KOPT-K1 (cell line): Measurements from ENCODE around the gene OPTN.
"Not testable (repeated sequence)": the region's sequence is repeated elsewhere in the genome, so short reads cannot be mapped to it uniquely, and the experiment has no call there.

Experiments used
- H3K27ac ChIP-seq: fragments of 200-600 bp; sonication (generic); 2 replicates; pipeline ENCODE4 v1.5.1; 2016; ENCODE audit warnings: antibody characterized with exemption, mild to moderate bottlenecking, low read depth, low read length; ENCODE audit not compliant: poor library complexity, severe bottlenecking
- H3K36me3 ChIP-seq: fragments of 200-600 bp; sonication (generic); 2 replicates; pipeline ENCODE4 v1.5.1; 2017; ENCODE audit warnings: antibody characterized with exemption, mild to moderate bottlenecking, low read length, moderate library complexity; ENCODE audit not compliant: insufficient read depth
- H3K9me3 ChIP-seq: fragments of 200-600 bp; sonication (generic); 2 replicates; pipeline ENCODE4 v1.5.1; 2017; ENCODE audit warnings: antibody characterized with exemption, low read length, mild to moderate bottlenecking; ENCODE audit not compliant: insufficient read depth, poor library complexity, severe bottlenecking

The OPTN gene

GRCh38 chr10:13079776-13080050 lies 20.2 kb upstream of the OPTN start:
- Histone ChIP-seq H3K27ac (no peak overlapping the region), H3K36me3 (no peaks in the 10 kb centered on the region), H3K9me3 (peaks cover 32% of the 10 kb centered on the region)

DNA sequence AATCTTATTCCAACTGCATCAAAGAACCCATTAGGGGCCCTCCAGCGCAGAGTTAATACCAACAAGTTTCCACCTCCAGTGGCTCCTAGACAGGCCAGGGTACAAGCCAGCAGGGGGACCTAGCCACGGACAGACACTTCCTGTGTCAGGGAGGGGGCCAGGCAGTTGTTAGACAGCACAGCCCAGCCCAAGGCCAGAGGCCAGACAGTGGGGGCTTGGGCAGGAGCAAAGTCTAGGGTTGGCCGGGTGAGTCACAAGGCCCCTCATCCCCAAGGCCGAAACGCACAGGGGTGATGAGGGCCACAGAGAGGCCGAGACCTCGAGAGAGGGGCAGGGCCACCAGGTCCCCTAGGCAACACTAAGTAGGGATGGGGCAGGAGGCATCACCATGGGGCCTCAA lies 19.3 kb upstream of the OPTN start:
- no peak overlapping the region for H3K27ac ChIP-seq
- H3K9me3 ChIP-seq, result peaks cover 38% of the 10 kb centered on the region
- H3K36me3 ChIP-seq, result no peaks in the 10 kb centered on the region

DNA sequence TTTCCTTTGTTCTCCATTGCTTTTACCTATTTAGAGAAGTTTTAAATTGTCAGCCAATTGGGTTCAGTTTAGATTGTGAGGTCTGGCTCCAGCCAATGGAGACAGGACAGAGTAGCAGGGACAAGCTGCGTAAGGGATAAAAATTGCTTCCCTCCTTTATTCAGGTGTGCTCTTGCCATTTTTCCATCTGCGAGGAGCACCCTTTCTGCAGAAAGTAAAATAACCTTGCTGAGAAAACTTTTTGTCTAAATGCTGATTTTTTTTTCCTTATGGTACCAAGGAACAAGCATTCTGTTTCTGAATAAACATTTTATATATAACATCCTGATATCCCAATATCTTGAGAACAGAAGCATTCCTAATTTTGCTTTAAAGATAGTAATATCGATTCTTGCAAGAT lies 16.3 kb upstream of the OPTN start:
- peaks cover 38% of the 10 kb centered on the region for H3K9me3 ChIP-seq
- H3K27ac ChIP-seq, result not testable (repeated sequence)

DNA sequence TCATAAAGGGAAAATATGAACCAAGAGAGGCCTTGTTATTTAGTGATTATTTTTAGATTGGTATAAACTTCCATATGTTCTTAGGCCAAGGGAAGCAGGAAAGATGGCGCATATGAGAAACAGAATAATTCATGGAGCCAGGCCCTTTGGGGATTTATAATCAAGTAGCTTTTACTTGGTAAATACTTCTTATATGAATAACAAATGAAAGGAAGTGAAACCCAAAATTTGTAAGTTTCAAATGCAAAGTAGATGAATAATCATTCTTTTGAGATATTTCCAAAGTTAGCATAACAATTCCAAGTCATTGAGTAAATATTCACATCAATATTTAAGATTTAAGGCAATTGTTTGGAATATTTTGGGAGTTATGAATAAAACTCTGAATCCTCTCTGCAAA lies 13.9 kb upstream of the OPTN start:
- H3K27ac ChIP-seq, result no peak overlapping the region
- H3K9me3 ChIP-seq, result peaks cover 25% of the 10 kb centered on the region
- no peaks in the 10 kb centered on the region for H3K36me3 ChIP-seq

More for the DNA sequence above, 16.3 kb upstream of the OPTN start:
- not testable (repeated sequence) for H3K36me3 ChIP-seq

GRCh38 chr10:13087601-13087985 lies 12.4 kb upstream of the OPTN start:
- H3K36me3 ChIP-seq, result no peaks in the 10 kb centered on the region
- H3K27ac ChIP-seq, result no peak overlapping the region
- peaks cover 25% of the 10 kb centered on the region for H3K9me3 ChIP-seq

DNA sequence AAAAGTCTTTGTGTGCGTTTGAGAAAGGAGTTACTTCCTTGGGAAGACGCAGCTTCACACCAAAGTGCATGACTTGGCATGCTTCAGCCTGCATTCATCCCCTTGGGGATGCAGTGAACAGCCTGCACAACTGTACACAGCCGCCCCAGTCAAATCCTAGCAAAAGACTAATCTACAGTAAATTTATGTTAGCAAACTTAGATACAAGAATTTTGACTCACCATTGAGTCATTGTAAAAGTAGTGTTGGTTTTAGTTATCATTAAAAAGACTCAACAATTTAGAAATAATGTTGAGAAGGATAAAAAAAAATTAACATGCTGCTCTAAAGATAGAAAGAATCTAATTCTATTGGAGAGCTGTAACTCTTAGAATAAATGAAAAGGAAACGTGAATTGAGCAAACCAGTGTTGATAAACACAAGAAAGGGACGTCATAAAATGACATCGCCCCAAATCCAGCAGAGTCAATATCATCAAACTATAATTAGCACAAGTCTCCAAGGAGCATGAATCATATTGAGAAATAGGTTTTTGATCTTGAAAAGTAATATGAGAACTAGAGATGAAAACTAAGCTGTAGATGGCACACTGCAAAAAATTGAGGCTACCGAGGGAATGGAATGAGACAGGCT lies 11.9 kb upstream of the OPTN start:
- Histone ChIP-seq H3K27ac (no peak overlapping the region), H3K36me3 (no peaks in the 10 kb centered on the region), H3K9me3 (peaks cover 27% of the 10 kb centered on the region)

DNA sequence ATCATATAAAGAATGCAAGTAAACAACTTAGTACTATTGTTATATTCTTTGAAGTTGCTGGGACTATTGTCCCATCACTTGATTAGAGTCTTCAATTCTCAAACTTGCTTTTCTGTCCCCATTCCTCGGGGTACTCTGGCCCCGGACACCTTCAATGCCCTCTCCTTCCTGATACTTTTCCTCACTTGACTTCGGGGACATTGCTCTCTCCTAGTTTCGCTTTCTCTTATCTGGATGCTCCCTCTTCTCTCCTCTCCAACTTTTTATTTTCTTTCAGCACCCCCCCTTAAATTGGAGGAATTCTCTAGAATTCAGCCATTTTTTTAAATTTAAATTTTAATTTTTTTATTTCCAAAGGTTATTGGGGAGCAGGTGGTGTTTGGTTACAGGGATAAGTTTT lies 10.6 kb upstream of the OPTN start:
- no peaks in the 10 kb centered on the region for H3K36me3 ChIP-seq
- no peak overlapping the region for H3K27ac ChIP-seq
- peaks cover 17% of the 10 kb centered on the region for H3K9me3 ChIP-seq

DNA sequence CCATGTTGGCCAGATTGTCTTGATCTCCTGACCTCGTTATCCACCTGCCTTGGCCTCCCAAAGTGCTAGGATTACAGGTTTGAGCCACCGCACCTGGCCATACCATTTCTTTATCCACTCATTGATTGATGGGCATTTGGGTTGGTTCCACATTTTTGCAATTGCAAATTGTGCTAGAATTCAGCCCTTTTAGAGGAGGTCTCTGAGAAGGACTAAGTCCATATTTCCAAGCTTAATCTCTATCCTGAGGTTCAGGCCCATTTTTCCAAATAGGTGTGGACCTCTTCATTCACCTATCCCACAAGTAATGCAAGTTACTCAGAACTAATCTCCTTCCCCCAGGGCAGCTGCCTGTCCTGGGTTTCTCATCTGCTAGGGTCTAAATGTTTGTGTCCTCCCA lies 9.7 kb upstream of the OPTN start:
- no peak overlapping the region for H3K27ac ChIP-seq
- peaks cover 8% of the 10 kb centered on the region for H3K9me3 ChIP-seq
- H3K36me3 ChIP-seq, result no peaks in the 10 kb centered on the region

- Histone ChIP-seq H3K9me3 (peaks cover 7% of the 10 kb centered on the region), H3K27ac (no peak overlapping the region), H3K36me3 (no peaks in the 10 kb centered on the region)
These were observed 8.2 kb upstream of the OPTN start for GRCh38 chr10:13091801-13092200.

DNA sequence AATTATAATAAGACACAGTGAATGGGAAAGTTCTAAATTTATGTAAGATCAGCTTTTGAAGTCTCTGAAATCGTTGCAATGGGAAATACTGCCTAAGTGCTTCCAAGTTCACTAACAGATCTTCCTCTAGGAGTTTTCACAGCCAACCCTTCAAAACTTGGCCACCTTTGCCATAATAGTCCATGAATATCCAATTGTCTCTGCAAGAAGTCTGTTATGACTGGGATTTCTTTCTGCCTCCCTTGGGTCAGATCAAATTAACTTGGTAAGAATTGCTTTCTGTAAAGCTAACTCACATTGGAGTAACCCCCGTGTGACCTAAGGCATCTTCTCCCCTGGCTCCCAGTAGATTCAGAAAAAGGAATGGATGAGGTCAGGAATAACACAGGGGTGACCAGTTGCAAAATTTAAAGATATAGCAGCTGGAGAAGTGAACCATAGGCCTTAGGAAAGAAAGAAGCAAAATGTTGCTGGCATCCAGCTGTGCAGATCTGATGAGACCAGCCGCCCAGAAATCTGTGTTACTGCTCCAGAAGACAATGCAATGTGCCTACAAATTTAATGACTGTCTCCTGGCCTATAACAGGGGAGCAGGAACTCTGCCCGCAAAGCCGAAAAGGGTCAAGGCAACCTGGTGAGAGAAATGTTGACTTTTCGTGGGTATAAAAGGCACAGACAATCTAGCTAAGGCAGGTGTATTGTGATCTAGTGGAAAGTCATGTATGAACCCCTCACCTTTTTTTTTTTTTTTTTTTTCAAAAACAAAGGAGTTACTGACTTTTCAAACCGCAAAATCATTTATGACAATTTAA lies 7.5 kb upstream of the OPTN start:
- no peaks in the 10 kb centered on the region for H3K36me3 ChIP-seq
- H3K27ac ChIP-seq, result no peak overlapping the region
- peaks cover 7% of the 10 kb centered on the region for H3K9me3 ChIP-seq

GRCh38 chr10:13094082-13094481 lies 5.9 kb upstream of the OPTN start:
- not testable (repeated sequence) for H3K36me3 ChIP-seq, H3K27ac ChIP-seq, H3K9me3 ChIP-seq

- H3K27ac ChIP-seq, result no peak overlapping the region
- H3K9me3 ChIP-seq, result peaks cover 7% of the 10 kb centered on the region
These were observed 4.9 kb upstream of the OPTN start for GRCh38 chr10:13095094-13095493.

DNA sequence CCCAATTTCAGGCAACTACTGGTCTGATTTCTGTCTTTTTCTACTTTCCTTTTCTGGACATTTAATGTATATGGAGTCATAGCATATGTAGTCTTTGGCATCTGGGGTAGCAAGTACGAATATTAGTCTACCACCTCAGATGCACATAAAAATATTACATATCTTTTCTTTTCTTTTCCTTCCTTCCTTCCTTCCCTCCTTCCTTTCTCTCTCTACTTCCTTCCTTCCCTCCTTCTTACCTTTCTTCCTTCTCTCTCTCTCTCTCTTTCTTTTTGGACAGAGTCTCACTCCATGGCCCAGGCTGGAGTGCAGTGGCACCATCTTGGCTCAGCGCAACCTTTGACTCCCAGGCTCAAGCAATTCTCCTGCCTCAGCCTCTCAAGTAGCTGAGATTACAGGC lies 4.0 kb upstream of the OPTN start:
- H3K36me3 ChIP-seq, result no peaks in the 10 kb centered on the region
- peaks cover 7% of the 10 kb centered on the region for H3K9me3 ChIP-seq
- H3K27ac ChIP-seq, result no peak overlapping the region

More at GRCh38 chr10:13095094-13095493, 4.9 kb upstream of the OPTN start:
- H3K36me3 ChIP-seq, result no peaks in the 10 kb centered on the region

- Histone ChIP-seq H3K27ac (peak overlapping the region; percentile 41), H3K36me3 (no peaks in the 10 kb centered on the region), H3K9me3 (no peaks in the 10 kb centered on the region)
These were observed 758 bp upstream of the OPTN start for GRCh38 chr10:13099144-13099665.

DNA sequence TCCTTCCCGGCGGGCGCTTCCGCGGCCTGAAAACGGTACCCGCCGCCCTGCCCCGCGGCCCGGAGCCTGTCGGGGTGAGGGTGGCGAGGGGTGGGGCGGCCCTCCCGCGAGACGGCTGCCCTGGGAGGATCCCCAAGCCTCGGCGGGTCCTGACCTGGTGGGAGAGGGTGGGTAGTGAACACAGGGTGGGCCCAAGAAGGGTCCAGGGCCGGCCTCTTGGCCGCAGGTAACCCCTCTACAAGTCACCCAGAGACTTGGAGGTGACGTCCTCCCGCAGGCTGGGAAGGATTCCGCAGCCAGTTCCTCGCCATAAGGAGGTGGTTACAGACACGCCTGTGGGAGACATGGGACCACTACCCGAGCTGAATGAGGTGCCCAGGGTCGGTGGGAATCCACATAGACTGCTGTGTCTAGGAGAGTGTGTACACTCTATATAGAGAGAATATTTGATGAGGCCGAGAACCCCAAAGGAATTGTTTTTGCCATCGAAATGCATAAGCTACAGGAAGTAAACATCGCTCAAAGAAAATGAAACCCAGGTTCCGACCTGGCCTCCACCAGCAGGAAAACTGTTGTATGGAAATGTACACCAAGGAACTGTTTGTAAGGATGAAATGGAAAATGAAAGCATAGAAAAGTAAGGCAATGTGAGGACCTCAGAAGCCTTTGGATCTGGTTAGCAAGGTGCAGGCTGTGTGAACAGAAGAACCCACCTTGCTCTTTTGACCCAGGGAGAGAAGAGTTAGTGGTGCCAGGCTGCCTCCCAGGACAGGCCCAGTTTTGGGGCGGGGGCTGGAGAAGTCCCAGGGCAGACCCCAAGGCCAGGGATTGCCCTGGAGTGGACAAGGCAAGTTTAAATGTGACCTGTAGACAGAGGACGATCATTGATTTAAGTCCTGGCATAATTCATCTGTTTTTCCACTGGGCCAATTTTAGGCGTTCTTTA lies 659 bp downstream of the OPTN start:
- Histone ChIP-seq H3K9me3 (no peaks in the 10 kb centered on the region), H3K27ac (peak overlapping the region; percentile 69), H3K36me3 (no peaks in the 10 kb centered on the region)
